Left lobe of liver (tissue), 2 donors: ENCODE data around the gene FGD1. TPM values are rescaled to one million over a fixed set of nuclear protein-coding genes. Genes with fewer than 3 reads are reported as not detected.

Experiments used
- ATAC-seq: fragments of 200-7000 bp; cut with Tn5 transposase; one replicate; pipeline ENCODE4 v1.9.1; 2020; ENCODE audit warnings: mild to moderate bottlenecking, moderate library complexity
- DNase-seq: peaks from one replicate; pipeline ENCODE4 v3.0.0-alpha.2; 2020; ENCODE audit warnings: low spot score
- total RNA-seq: library from RNA; stranded (reverse); gene quantifications from one replicate; pipeline ENCODE4 v1.2.1, GENCODE V29; 2021
- donor health status: DM: no; HTN: no; CAD: no; lungs with moderate emphysema.
- donor health status: DM: no; HTN: yes; CAD: no.

Gene FGD1
- total RNA-seq, 1 donor from 2014 or later: 1.1 TPM

GRCh38 chrX:54411732-54412131, 84.3 kb downstream of the FGD1 start:
- ATAC-seq (no peak), DNase-seq (no peak)

- ATAC-seq (peak; percentile 68), DNase-seq (no peak)
These were observed 88.8 kb downstream of the FGD1 start for GRCh38 chrX:54407266-54407665.

DNA sequence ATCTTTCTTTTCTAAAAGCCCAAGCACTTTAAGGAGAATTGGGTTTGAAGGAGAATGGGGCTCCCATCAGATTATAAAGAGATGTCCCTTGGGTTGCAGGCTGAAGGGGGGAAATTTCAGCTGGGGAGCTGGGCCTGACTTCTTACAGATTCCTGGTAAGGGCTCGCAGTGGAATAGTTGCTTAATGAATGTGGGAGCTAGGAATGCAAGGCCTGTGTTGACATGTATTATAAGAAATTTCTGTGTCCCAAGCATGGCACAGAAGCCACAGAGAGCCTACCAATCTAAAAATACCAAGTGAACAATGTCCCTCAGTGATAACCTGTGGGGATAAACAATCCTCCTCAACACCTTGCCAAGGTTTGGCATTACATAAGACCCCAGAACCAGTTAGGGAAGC, 98.9 kb downstream of the FGD1 start:
- ATAC-seq (no peak), DNase-seq (no peak)

Other genes with a start within 250 kb of the FGD1 start
- 13.7 TPM for gene WNK3, start 138.2 kb downstream of the FGD1 start, total RNA-seq
- gene TSR2, start 55.8 kb downstream of the FGD1 start, total RNA-seq: 18.1 TPM
- 8.8 TPM for gene GNL3L, start 34.0 kb upstream of the FGD1 start, total RNA-seq